ENCODE measurements around the gene NCOA6. TPM values are rescaled to one million over a fixed set of nuclear protein-coding genes. Genes with fewer than 3 reads are reported as not detected.
A peak's percentile ranks its signal among the peaks of the same experiment; 100 is the strongest.

Gene NCOA6
- total RNA-seq, 2 experiments from 2014 or later, result 32.3 to 35.0 TPM

GRCh38 chr20:34710861-34711574, 114.4 kb downstream of the NCOA6 start:
- ChIA-PET POLR2A (no interaction called here), CTCF (interaction anchor here (0.6 to 2.4 kb wide), 5 partner anchors 9 to 398 kb away, joined by 3 to 8 read pairs (median 3); no protein-coding TSS in a partner anchor)
- Mint-ChIP-seq H3K4me1 (peaks cover 26% of the 10 kb centered on the region), H3K27ac (no peak overlapping the region), H3K4me3 (peak overlapping the region; percentile 74), H3K36me3 (ENCODE audit: low read depth) (peaks cover 9% of the 10 kb centered on the region), H3K9me3 (no peaks in the 10 kb centered on the region), H3K27me3 (peaks cover 10% of the 10 kb centered on the region)
- DNase-seq, result no peak

GRCh38 chr20:34710568-34710839, 114.9 kb downstream of the NCOA6 start:
- ChIA-PET POLR2A (no interaction called here), CTCF (interaction anchor here (1.0 to 2.4 kb wide), 3 partner anchors 9 to 398 kb away, joined by 3 to 8 read pairs (median 6); no protein-coding TSS in a partner anchor)
- peaks cover 9% of the 10 kb centered on the region for H3K36me3 Mint-ChIP-seq (ENCODE audit: low read depth)
- peak overlapping the region; percentile 67 for H3K27ac Mint-ChIP-seq
- H3K27me3 Mint-ChIP-seq, result peaks cover 10% of the 10 kb centered on the region
- peak overlapping the region; percentile 74 for H3K4me3 Mint-ChIP-seq
- no peaks in the 10 kb centered on the region for H3K9me3 Mint-ChIP-seq
- no peak for DNase-seq
- H3K4me1 Mint-ChIP-seq, result peaks cover 26% of the 10 kb centered on the region

- H3K4me1 Mint-ChIP-seq, result peaks cover 30% of the 10 kb centered on the region
- ChIA-PET CTCF (interaction anchor here (1.0 to 2.4 kb wide), 4 partner anchors 10 to 397 kb away, joined by 3 to 8 read pairs (median 4); no protein-coding TSS in a partner anchor), POLR2A (no interaction called here)
- peaks cover 9% of the 10 kb centered on the region for H3K36me3 Mint-ChIP-seq (ENCODE audit: low read depth)
- no peak for DNase-seq
- H3K9me3 Mint-ChIP-seq, result no peaks in the 10 kb centered on the region
- H3K27ac Mint-ChIP-seq, result peak overlapping the region; percentile 87
- peaks cover 10% of the 10 kb centered on the region for H3K27me3 Mint-ChIP-seq
- H3K4me3 Mint-ChIP-seq, result peak overlapping the region; percentile 76
Observed at GRCh38 chr20:34709831-34710567, 115.5 kb downstream of the NCOA6 start.

- Mint-ChIP-seq H3K9me3 (no peaks in the 10 kb centered on the region), H3K27ac (peak overlapping the region; percentile 87), H3K4me1 (peaks cover 34% of the 10 kb centered on the region), H3K36me3 (ENCODE audit: low read depth) (peaks cover 5% of the 10 kb centered on the region), H3K4me3 (peak overlapping the region; percentile 76), H3K27me3 (peaks cover 10% of the 10 kb centered on the region)
- DNase-seq, result peak; percentile 77
- ChIA-PET POLR2A (interaction anchor here (0.6 kb wide), 1 partner anchor 104 kb away, joined by 4 read pairs; no protein-coding TSS in a partner anchor), CTCF (interaction anchor here (1.3 to 2.4 kb wide), 3 partner anchors 11 to 397 kb away, joined by 3 to 8 read pairs (median 6); no protein-coding TSS in a partner anchor)
Observed at GRCh38 chr20:34709044-34709830, 116.2 kb downstream of the NCOA6 start.

- peaks cover 36% of the 10 kb centered on the region for H3K4me1 Mint-ChIP-seq
- DNase-seq, result peak; percentile 58
- H3K36me3 Mint-ChIP-seq (ENCODE audit: low read depth), result peaks cover 4% of the 10 kb centered on the region
- ChIA-PET CTCF (interaction anchor here (0.5 to 3.3 kb wide), 6 partner anchors 12 to 396 kb away, joined by 3 to 14 read pairs (median 4); no protein-coding TSS in a partner anchor), POLR2A (interaction anchor here (0.6 kb wide), 1 partner anchor 104 kb away, joined by 4 read pairs; no protein-coding TSS in a partner anchor)
- no peaks in the 10 kb centered on the region for H3K9me3 Mint-ChIP-seq
- H3K27me3 Mint-ChIP-seq, result peaks cover 10% of the 10 kb centered on the region
- peak overlapping the region; percentile 76 for H3K4me3 Mint-ChIP-seq
- peak overlapping the region; percentile 41 for H3K27ac Mint-ChIP-seq
Observed at GRCh38 chr20:34708621-34709043, 116.8 kb downstream of the NCOA6 start.

- no peak for DNase-seq
- Mint-ChIP-seq H3K27me3 (peaks cover 14% of the 10 kb centered on the region), H3K27ac (no peak overlapping the region), H3K9me3 (no peaks in the 10 kb centered on the region), H3K4me1 (peaks cover 38% of the 10 kb centered on the region), H3K4me3 (no peak overlapping the region), H3K36me3 (ENCODE audit: low read depth) (no peaks in the 10 kb centered on the region)
- CTCF ChIA-PET, result interaction anchor here (0.6 to 3.3 kb wide), 6 partner anchors 11 to 394 kb away, joined by 3 to 14 read pairs (median 4); no protein-coding TSS in a partner anchor
- POLR2A ChIA-PET, result no interaction called here
Observed at GRCh38 chr20:34706912-34707784, 118.3 kb downstream of the NCOA6 start.

GRCh38 chr20:34706302-34706875, 119.1 kb downstream of the NCOA6 start:
- Mint-ChIP-seq H3K36me3 (ENCODE audit: low read depth) (no peaks in the 10 kb centered on the region), H3K4me3 (no peak overlapping the region), H3K9me3 (no peaks in the 10 kb centered on the region), H3K27me3 (peaks cover 17% of the 10 kb centered on the region), H3K4me1 (peaks cover 38% of the 10 kb centered on the region), H3K27ac (no peak overlapping the region)
- CTCF ChIA-PET, result interaction anchor here (0.5 to 3.3 kb wide), 7 partner anchors 10 to 394 kb away, joined by 3 to 14 read pairs (median 3); partner anchors contain the start of gene DYNLRB1
- POLR2A ChIA-PET, result interaction anchor here (0.6 to 0.7 kb wide), 3 partner anchors 50 to 345 kb away, joined by 3 to 4 read pairs (median 3); no protein-coding TSS in a partner anchor
- no peak for DNase-seq

GRCh38 chr20:34705397-34706301, 119.8 kb downstream of the NCOA6 start:
- H3K4me1 Mint-ChIP-seq, result peaks cover 36% of the 10 kb centered on the region
- H3K36me3 Mint-ChIP-seq (ENCODE audit: low read depth), result no peaks in the 10 kb centered on the region
- peak overlapping the region; percentile 93 for H3K27ac Mint-ChIP-seq
- peaks cover 12% of the 10 kb centered on the region for H3K27me3 Mint-ChIP-seq
- DNase-seq, result peak; percentile 17
- ChIA-PET POLR2A (interaction anchor here (0.6 to 0.7 kb wide), 3 partner anchors 49 to 346 kb away, joined by 3 to 4 read pairs (median 3); no protein-coding TSS in a partner anchor), CTCF (interaction anchor here (0.5 to 3.3 kb wide), 9 partner anchors 10 to 393 kb away, joined by 3 to 14 read pairs (median 3); partner anchors contain the start of gene DYNLRB1)
- H3K4me3 Mint-ChIP-seq, result peak overlapping the region; percentile 85
- H3K9me3 Mint-ChIP-seq, result no peaks in the 10 kb centered on the region

- no peaks in the 10 kb centered on the region for H3K36me3 Mint-ChIP-seq (ENCODE audit: low read depth)
- no peak for DNase-seq
- peaks cover 7% of the 10 kb centered on the region for H3K27me3 Mint-ChIP-seq
- H3K9me3 Mint-ChIP-seq, result no peaks in the 10 kb centered on the region
- H3K4me3 Mint-ChIP-seq, result peak overlapping the region; percentile 85
- peaks cover 31% of the 10 kb centered on the region for H3K4me1 Mint-ChIP-seq
- ChIA-PET CTCF (interaction anchor here (0.6 to 1.9 kb wide), 6 partner anchors 11 to 337 kb away, joined by 3 to 4 read pairs (median 3); partner anchors contain the start of genes DYNLRB1 and PIGU), POLR2A (no interaction called here)
- peak overlapping the region; percentile 93 for H3K27ac Mint-ChIP-seq
Observed at GRCh38 chr20:34705008-34705396, 120.4 kb downstream of the NCOA6 start.

- Mint-ChIP-seq H3K4me3 (peak within 1 kb of the TSS; percentile 90), H3K27ac (peak within 1 kb of the TSS; percentile 93), H3K27me3 (peaks cover 7% of the 10 kb centered on the region), H3K36me3 (ENCODE audit: low read depth) (no peaks in the 10 kb centered on the region), H3K9me3 (no peaks in the 10 kb centered on the region), H3K4me1 (peaks cover 31% of the 10 kb centered on the region)
- ChIA-PET POLR2A (no interaction called here), CTCF (interaction anchor here (0.7 to 1.9 kb wide), 8 partner anchors 9 to 392 kb away, joined by 3 to 10 read pairs (median 4); partner anchors contain the start of genes DYNLRB1 and PIGU)
- DNase-seq, result peak; percentile 92
Observed at GRCh38 chr20:34704177-34705007, 121.1 kb downstream of the NCOA6 start, which contains the start of gene TP53INP2. TSS of gene TP53INP2 (plus strand) at chr20:34704344. CDS start at chr20:34708740, 4,396 bp downstream.
